Measurements from ENCODE around the gene MYL7.

MYL7 gene

DNA sequence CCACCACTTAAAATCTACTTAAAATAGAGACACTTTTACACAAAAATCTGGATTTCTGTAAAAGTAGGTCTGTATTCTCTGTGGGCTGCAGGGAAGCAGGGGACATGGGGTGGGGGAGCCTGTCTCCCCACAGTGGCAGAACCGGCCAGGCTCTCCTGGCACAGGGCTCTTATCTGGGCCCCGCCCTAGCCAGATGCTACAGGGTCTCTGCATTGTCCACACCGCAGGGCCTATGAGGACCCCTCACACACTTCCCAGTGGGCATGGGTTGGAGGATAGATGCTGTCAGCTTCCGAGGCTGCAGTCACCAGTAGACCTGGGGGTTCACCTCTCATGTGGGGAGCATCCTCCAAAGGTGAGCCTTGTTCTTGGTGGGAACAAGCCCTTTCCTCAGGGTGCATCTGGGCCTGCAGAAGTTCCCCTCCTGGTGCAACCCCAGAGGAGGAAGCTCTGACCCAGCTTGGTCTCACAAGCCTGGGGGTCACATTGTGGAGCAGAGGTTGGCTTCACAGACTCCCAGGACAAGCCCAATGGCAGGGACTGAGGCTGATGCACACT is 15.4 kb upstream of the MYL7 start:
- H3K27me3 ChIP-seq (ENCODE audit: control insufficient read depth, low read length) = peaks cover 10% of the 10 kb centered on the region
- H3F3A ChIP-seq (ENCODE audit: control insufficient read depth, insufficient read depth) = no peaks in the 10 kb centered on the region
- H3K27ac ChIP-seq (ENCODE audit: low read depth, low read length) = no peak overlapping the region
- H3K79me2 ChIP-seq (ENCODE audit: control insufficient read depth, low read length) = no peaks in the 10 kb centered on the region
- H3K4me2 ChIP-seq (ENCODE audit: low read length) = no peak overlapping the region
- no peaks in the 10 kb centered on the region for H3K9me2 ChIP-seq (replicated peaks; ENCODE audit: control insufficient read depth, low read length)
- no peaks in the 10 kb centered on the region for H4K20me1 ChIP-seq (ENCODE audit: control insufficient read depth, insufficient read depth, low read depth, low read length)
- H3K36me3 ChIP-seq (ENCODE audit: control insufficient read depth, low read length) = no peaks in the 10 kb centered on the region
- no peak overlapping the region for H3K4me3 ChIP-seq (ENCODE audit: low read length)
- H3K9me3 ChIP-seq (ENCODE audit: control insufficient read depth, insufficient read depth, low read length) = no peaks in the 10 kb centered on the region
- H3K4me1 ChIP-seq (ENCODE audit: control insufficient read depth, low read length) = no peaks in the 10 kb centered on the region
- TF ChIP-seq EZH2phosphoT487 (IDR thresholded peaks at IDR 0.05; ENCODE audit: borderline replicate concordance, low read length) = no peak
- TF ChIP-seq, protein P1, sequence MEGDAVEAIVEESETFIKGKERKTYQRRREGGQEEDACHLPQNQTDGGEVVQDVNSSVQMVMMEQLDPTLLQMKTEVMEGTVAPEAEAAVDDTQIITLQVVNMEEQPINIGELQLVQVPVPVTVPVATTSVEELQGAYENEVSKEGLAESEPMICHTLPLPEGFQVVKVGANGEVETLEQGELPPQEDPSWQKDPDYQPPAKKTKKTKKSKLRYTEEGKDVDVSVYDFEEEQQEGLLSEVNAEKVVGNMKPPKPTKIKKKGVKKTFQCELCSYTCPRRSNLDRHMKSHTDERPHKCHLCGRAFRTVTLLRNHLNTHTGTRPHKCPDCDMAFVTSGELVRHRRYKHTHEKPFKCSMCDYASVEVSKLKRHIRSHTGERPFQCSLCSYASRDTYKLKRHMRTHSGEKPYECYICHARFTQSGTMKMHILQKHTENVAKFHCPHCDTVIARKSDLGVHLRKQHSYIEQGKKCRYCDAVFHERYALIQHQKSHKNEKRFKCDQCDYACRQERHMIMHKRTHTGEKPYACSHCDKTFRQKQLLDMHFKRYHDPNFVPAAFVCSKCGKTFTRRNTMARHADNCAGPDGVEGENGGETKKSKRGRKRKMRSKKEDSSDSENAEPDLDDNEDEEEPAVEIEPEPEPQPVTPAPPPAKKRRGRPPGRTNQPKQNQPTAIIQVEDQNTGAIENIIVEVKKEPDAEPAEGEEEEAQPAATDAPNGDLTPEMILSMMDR (IDR thresholded peaks at IDR 0.05; ENCODE audit: low read depth, low read length, poor library complexity, severe bottlenecking) = no peak

DNA sequence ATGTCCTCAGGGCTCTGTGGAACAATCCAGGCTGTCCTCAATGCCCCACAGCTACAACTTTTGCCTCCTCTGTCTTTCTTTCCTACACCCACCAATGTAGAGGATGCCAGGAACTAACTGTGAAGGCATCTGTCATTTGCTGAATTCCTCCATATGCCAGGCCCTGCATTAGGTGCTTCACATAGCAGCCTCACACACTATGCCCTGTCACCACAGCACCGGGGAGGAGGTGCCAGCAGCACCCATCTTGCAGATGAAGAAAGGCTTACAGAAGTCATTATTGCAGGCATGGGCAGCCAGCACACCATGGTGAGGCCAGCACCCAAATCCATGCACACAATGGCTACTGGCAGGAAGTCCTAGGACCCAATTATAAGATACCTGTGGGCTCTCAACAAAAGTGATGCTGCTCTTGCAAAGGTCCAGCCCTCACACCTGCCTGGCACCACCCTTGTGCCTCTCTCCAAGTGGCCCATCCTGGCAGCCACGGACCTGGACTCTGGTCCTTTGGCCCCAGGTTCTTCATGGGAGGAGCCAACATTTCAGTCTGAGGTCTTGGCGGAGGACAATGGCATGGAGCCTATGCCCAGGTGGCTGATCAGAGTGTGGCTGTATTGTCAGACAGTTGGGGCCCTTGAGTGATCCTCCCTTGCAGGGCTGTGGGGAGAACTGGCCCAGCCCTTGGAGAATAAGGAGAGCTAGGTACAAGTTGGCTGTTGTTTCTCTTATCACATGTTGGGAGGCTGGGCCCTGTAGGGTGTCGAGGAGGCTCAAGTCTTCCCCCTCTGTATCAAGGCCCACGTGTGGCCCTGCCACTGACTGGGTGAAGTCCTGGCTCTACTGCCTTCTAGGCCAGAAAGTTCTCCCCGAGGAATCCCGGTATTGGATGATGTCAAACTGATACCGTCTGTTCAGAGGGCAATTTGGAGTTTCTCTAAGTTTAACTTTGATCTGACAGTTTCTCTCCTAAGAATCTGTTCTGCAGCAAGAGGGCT is 14.4 kb upstream of the MYL7 start:
- no peak for TF ChIP-seq EZH2phosphoT487 (IDR thresholded peaks at IDR 0.05; ENCODE audit: borderline replicate concordance, low read length)
- TF ChIP-seq, protein P1 (IDR thresholded peaks at IDR 0.05; ENCODE audit: low read depth, low read length, poor library complexity, severe bottlenecking) = no peak
- no peak overlapping the region for H3K27ac ChIP-seq (ENCODE audit: low read depth, low read length)
- no peak overlapping the region for H3K4me2 ChIP-seq (ENCODE audit: low read length)
- no peak overlapping the region for H3K4me3 ChIP-seq (ENCODE audit: low read length)
- no peaks in the 10 kb centered on the region for H3K4me1 ChIP-seq (ENCODE audit: control insufficient read depth, low read length)
- H3K79me2 ChIP-seq (ENCODE audit: control insufficient read depth, low read length) = no peaks in the 10 kb centered on the region
- H3K27me3 ChIP-seq (ENCODE audit: control insufficient read depth, low read length) = peaks cover 10% of the 10 kb centered on the region
- no peaks in the 10 kb centered on the region for H4K20me1 ChIP-seq (ENCODE audit: control insufficient read depth, insufficient read depth, low read depth, low read length)
- H3K9me2 ChIP-seq (replicated peaks; ENCODE audit: control insufficient read depth, low read length) = no peaks in the 10 kb centered on the region
- H3K36me3 ChIP-seq (ENCODE audit: control insufficient read depth, low read length) = no peaks in the 10 kb centered on the region
- no peaks in the 10 kb centered on the region for H3F3A ChIP-seq (ENCODE audit: control insufficient read depth, insufficient read depth)
- H3K9me3 ChIP-seq (ENCODE audit: control insufficient read depth, insufficient read depth, low read length) = no peaks in the 10 kb centered on the region

DNA sequence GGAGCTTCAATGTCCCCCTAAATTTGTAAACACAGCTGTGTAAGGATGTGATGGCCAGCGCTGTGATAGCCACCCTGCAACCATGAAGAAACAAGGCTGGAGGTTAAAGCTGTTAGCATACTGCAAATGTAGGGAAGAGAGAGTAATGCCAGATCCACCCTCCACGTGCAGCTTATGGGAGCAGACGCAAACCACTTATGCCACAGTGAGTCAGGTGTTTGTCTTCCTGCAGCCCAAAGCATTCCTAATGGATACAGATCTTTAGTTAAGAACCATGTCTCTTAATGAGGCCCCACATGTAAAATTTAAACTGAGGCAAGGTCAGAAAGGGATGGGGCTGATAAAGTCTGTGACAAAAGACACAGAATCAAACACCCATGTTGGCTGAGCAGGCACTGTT is 13.6 kb upstream of the MYL7 start:
- Histone ChIP-seq H3K27me3 (ENCODE audit: control insufficient read depth, low read length) (peaks cover 10% of the 10 kb centered on the region), H3K4me1 (ENCODE audit: control insufficient read depth, low read length) (no peaks in the 10 kb centered on the region), H3K79me2 (ENCODE audit: control insufficient read depth, low read length) (no peaks in the 10 kb centered on the region), H3K9me3 (ENCODE audit: control insufficient read depth, insufficient read depth, low read length) (no peaks in the 10 kb centered on the region), H4K20me1 (ENCODE audit: control insufficient read depth, insufficient read depth, low read depth, low read length) (no peaks in the 10 kb centered on the region), H3K27ac (ENCODE audit: low read depth, low read length) (no peak overlapping the region), H3K4me3 (ENCODE audit: low read length) (no peak overlapping the region), H3K4me2 (ENCODE audit: low read length) (no peak overlapping the region), H3K9me2 (replicated peaks; ENCODE audit: control insufficient read depth, low read length) (no peaks in the 10 kb centered on the region), H3K36me3 (ENCODE audit: control insufficient read depth, low read length) (no peaks in the 10 kb centered on the region), H3F3A (ENCODE audit: control insufficient read depth, insufficient read depth) (no peaks in the 10 kb centered on the region)
- no peak for TF ChIP-seq EZH2phosphoT487 (IDR thresholded peaks at IDR 0.05; ENCODE audit: borderline replicate concordance, low read length)
- TF ChIP-seq, protein P1 (IDR thresholded peaks at IDR 0.05; ENCODE audit: low read depth, low read length, poor library complexity, severe bottlenecking) = no peak

Measured in DOHH2 (cell line).